ENCODE results near the gene AP2M1. TPM values are rescaled to one million over a fixed set of nuclear protein-coding genes. Genes with fewer than 3 reads are reported as not detected.
"Not testable (repeated sequence)": the region's sequence is repeated elsewhere in the genome, so short reads cannot be mapped to it uniquely, and the experiment has no call there.

The AP2M1 gene
- polyA plus RNA-seq, 4 donors, result 262 to 377 (median 336) TPM

DNA sequence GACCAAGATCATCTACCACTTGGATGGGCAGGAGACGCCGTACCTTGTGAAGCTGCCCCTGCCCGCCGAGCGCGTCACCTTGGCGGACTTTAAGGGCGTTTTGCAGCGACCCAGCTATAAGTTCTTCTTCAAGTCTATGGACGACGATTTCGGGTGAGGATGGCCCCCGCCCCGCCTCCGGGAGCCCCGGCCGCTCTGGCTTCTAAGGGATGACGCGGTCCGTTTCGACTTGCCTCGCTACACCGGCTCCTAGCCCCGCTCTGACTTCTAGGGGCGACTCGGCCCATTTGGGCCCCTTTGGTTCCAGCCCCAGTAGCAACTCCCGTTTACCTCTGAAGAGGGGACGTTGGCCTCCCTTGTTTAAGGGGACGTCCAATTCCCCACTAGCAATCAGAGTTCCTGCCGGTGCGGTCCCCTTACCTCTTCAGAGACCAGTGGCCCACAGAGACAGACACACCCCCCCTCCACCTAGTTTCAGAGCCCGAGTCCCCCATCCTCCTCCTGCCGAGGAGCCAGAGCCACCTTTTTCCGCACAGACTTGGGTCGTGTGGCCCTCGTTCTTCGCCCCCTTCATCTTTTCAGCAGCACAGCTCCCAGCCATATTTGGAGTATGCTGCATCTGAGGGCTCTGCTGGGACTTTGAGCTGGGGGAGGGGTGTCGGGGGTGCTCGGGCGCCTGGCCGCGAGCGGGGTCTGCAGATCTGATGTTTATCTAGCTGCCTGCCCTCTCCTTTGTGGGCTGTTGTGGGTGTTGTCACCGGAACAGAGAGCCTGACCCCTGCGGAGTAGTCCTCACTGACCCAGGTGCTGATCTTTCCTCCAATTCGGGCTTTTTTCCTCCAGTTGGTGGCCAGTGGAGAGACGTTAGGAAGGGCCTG, 18.8 kb upstream of the AP2M1 start:
- DNase-seq (ENCODE audit: low read depth in 4 of 4, low spot score in 3 of 4), result no peak

DNA sequence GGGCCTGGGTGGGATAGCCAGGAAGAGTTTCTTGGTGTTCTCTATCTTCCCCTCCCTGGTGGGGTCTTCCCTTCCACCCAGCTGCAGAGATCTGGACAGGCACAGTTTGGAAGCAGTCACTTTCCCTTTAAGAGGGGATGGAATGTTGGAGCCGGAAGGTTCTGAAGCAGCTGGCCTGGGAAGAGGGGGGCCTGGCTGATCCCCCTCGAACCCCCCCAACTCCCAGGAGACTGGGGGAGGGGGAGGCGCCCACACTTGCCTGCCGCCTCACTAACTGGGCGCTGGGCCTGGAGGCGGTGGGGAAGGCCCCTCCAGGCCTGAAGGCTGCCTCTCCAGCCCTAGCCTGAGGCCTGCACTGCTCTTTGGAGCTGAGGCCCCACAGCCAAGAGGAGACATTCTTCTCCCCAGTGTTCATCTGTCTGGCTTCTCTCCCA, 18.1 kb upstream of the AP2M1 start:
- DNase-seq (ENCODE audit: low read depth in 4 of 4, low spot score in 3 of 4), result peak in 1 of 4 donors; percentile 46

DNA sequence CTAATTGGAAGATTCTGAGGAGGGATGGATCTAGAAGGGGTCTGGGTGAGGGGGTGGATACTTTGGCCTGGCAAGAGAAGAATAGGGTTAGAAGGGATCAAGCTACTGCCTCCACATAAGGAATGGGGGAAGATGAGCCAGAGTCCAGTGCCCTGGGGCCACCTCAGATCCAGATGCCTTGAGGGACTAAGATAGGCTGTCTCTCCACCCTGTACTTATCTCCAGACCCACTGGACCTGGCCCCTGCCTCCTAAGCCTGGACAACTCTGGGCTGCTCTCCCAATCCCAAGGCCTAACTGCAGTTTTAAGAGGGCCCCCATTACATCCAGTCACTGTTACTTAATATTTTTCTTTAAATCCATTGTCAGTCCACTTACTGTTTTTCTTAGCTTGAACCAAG, 17.4 kb upstream of the AP2M1 start:
- DNase-seq (ENCODE audit: low read depth in 4 of 4, low spot score in 3 of 4), result no peak

DNA sequence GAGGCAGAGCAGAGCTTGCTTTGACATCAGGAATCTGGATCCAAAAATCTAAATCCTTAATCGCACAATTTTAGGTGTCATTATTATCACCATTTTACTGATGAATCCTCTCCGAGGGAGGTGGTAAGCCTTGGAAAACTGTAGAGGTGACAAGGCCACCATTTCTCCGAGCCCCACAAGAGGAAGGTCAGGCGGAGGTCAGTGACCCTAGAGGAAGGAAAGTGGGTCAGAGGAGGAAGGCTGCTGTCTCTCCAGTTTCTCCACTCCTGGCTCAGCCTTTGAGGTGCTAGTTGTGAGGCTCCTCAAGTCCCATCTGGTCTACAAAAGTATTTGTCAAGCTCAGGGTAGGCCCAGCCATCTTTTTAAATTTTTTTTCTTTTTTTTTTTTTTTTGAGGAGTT, 16.3 kb upstream of the AP2M1 start:
- no peak for DNase-seq (ENCODE audit: low read depth in 4 of 4, low spot score in 3 of 4)

DNA sequence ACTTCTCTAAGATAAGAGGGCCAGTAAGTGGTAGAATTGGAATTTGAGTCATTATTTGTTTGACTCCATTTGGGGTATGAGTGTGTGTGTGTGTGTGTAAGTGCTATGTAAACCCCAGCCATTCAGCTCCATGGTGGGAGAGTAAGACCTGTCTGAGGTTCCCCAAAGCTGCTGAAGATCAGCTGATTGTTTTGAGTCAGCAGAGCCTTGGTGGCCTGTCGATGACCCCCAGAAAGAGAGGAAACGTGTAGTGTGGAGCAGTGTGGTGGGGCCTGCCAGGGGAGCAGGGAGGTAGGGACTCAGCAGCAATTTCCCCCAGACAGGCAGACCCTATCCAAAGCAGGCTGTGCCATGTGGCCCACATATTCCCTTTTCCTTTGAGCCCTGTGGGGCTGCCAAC, 14.2 kb upstream of the AP2M1 start:
- DNase-seq (ENCODE audit: low read depth in 4 of 4, low spot score in 3 of 4), result no peak

DNA sequence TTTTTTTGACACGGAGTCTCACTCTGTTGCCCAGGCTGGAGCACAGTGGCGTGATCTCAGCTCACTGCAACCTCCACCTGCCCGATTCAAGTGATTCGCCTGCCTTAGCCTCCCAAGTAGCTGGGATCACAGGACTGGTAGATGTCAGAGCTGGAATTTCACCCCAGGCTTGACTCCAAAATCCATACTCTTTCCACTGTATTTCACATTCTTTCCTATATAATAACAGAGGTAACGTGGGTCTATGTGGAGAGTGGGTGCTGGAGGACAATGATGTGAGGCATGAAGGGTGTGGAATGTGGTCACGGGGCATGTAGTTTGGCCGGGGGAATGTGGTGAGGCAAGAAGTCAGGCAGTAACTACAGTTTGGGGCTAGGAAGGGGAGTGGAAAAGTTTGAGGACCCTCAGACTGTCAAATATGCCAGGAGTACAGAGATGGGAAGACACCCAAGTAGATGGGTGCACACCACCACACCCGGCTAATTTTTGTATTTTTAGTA, 12.0 kb upstream of the AP2M1 start:
- DNase-seq (ENCODE audit: low read depth in 4 of 4, low spot score in 3 of 4), result not testable (repeated sequence)

DNA sequence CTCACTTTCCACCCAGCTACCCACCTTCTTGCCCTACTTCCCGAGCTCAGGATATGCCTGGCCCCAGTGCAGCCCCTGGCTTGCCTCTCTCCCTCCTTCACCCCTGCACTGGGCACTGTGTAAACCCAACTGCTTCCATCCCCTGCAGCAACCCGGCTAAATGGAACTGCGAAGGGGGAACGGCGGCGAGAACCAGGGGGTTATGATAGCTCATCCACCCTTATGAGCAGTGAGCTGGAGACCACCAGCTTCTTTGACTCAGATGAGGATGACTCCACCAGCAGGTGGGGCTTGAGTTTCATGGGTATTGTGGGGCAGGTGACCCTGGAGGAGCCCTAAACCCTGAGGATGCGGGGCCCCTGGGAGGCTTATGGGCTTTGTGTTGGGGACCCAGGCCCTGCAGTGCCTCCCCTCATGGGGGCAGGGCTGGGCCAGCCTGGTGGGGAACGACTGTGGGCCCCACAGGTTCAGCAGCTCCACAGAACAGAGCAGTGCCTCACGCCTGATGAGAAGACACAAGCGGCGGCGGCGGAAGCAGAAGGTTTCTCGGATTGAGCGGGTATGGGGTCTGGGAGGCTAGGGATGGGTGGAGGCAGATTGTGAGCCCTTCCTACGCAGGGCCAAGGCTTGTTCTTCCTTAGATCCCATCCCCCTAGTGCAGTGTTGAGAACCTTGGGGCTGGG, 9.9 kb upstream of the AP2M1 start:
- DNase-seq (ENCODE audit: low read depth in 4 of 4, low spot score in 3 of 4), result no peak

DNA sequence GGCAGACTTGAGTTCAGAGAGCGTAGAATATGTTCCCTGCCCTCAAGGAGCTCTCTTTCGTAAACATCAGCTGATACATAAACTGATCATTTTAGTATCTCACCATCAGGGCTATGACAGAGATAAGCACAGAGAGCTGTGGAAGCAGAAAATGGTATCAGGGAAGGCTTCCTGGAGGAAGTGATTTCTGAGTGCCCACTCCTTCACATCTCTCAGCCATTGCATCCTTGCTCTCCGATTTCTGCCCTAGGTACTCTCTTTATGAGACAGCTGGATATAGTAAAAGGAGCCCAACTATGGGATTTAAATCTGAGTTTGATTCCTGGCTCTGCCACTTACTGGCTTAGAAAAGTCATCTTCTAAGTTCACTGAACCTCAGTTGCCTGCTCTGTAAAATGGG, 9.1 kb upstream of the AP2M1 start:
- no peak for DNase-seq (ENCODE audit: low read depth in 4 of 4, low spot score in 3 of 4)

DNA sequence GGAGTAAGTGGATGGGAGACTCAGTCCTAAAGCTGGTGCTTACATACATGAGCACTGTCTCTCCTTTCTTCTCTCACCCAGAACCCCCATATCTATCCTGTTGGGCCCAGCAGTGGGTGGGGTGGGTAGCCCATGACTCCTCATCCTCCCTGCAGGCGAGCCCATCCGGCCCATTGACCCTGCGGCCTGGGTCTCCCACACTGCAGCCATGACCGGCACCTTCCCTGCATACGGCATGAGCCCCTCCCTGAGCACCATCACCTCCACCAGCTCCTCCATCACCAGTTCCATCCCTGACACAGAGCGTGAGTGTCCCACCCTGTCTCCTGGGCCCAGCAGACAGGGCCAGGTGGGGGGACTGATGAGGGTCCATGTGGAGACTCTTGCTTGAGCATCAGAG, 8.0 kb upstream of the AP2M1 start:
- DNase-seq (ENCODE audit: low read depth in 4 of 4, low spot score in 3 of 4), result no peak

DNA sequence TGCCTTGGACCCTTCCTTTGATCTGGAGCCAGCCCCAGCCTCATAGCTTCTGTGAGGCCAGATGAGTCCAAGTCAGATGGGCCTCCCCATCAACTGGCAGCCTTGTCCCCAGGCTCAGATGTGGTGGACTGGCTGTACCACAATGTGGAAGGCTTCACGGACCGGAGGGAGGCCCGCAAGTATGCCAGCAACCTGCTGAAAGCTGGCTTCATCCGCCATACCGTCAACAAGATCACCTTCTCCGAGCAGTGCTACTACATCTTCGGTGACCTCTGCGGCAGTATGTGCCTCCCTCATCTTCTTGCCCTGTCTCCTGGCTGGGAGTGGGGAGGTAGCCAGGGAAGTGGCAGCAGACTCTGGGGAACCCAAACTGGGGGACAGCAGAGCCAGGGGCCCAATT, 6.9 kb upstream of the AP2M1 start:
- no peak for DNase-seq (ENCODE audit: low read depth in 4 of 4, low spot score in 3 of 4)

DNA sequence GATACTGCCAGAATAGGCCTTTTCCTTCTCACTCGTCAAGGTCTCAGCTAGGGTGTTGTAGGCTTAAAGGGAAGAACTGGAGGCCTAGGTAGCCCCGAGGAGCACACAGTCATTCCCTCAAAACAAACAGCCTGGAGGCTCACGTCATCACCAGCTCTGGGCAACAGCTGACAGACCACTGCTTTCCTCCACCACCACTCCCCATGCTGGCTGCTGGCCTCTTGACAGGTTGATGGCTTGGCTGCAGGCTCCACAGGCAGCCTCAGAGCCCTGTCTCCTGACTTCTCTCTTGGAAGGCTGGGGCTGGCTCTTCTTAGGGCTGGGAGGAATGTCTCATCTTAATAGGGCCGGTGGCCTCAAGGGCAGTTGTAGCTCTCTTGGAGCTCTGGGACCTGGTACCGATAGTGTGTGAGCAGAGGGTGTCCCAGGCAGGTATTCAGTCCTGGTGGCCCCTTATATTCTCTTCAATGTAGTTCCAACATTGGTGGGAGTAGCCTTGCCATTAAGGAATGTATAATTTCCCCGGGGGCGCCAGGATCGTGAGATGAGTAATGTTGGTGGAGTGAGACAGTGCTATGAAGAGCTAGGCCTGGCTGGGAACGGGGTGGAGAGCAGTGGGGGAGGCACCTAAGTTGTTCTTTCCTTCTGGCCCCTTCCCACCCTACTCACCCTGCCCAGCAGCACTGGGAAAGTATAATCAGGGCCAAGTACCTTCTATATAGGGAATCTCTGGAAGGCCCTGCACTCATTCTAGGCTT, 6.1 kb upstream of the AP2M1 start:
- no peak for DNase-seq (ENCODE audit: low read depth in 4 of 4, low spot score in 3 of 4)

DNA sequence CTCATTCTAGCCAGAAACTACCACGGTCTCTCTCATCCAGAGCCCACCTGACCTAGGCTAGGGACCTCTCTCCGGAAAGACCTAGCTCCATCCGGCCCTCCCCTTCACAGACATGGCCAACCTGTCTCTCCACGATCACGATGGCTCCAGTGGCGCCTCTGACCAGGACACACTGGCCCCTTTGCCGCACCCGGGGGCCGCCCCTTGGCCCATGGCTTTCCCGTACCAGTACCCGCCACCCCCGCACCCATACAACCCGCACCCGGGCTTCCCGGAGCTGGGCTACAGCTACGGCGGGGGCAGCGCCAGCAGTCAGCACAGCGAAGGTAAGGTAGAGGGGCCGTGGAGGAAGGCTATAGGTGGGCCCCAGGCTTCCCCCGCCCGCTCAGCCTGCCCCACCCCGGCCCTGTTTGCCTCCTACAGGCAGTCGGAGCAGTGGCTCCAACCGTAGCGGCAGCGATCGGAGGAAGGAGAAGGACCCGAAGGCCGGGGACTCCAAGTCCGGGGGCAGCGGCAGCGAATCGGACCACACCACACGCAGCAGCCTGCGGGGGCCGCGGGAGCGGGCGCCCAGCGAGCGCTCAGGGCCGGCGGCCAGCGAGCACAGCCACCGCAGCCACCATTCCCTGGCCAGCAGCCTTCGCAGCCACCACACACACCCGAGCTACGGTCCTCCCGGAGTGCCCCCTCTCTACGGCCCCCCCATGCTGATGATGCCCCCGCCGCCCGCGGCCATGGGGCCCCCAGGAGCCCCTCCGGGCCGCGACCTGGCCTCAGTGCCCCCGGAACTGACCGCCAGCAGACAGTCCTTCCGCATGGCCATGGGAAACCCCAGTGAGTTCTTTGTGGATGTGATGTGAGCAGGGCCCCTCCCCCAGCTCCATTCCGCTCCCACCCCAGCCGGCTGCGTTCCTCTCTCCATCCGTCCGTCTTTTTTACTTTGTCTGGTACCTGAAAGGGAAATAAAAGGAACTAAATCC, 4.5 kb upstream of the AP2M1 start:
- no peak for DNase-seq (ENCODE audit: low read depth in 4 of 4, low spot score in 3 of 4)

DNA sequence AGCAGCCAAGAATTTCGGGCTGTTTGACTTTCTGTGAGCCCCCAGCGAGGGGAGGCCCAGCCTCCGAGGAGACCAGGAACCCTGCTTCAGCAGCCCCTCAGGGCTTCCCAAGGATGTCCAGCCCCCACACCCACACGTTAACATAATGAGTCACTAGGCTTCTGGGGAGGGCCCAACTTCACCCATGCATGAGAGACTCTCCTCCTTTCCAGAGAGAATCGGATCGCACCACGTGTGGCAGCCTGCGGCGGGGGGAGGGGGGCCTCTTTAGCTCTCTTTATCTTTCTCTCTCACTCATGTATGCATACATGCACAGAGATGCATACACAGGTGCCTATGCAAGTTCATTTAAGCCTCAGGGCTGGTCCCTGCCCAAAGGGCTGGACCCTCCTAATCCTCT, 3.1 kb upstream of the AP2M1 start:
- no peak for DNase-seq (ENCODE audit: low read depth in 4 of 4, low spot score in 3 of 4)

DNA sequence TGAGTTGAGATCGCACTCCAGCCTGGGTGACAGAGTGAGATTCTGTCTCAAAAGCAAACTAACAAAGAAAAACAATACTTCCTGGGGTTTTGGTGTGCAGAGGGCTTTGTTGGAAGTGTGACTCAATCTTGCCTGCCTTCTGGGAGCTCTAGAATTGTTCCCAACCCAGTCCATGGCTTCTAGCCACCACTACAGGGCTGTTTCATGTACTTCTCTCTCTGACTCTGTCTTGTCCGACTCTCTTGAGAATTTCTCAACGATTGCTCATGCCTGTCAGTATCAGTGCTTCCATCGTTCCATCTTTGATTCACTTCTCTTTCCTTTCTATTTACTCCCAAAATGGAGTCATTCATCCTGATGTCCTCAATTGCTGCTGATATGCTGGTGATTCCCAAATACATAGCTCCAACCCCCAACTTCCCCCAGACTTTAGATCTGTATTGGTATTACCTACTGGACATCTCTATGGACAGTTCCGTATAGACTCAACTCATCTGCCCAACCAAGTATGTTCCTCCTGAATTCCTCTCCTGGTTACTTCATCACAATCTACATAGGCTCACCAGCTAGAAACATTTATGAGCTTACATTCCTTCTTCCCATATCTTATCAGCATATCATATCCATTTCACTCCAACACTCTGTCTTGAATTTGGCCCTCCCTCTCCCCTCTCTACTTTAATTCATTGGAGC, 1.8 kb upstream of the AP2M1 start:
- DNase-seq (ENCODE audit: low read depth in 4 of 4, low spot score in 3 of 4), result no peak

DNA sequence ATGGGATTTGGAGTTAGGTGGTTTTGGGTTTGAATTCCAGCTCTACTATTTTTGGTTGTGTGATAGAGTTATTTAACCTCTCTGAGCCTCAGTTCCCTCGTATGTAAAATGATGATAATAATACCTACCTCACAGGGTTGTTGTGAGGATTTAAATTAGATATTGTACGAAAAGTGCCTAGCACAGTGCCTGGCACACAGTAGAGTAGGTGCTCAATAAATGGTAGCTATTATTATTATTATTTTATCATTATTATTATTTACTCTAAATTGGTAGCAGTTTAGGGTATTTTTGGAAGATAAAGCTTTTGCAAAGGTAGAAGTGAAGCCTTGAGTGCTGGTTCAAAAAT, 1.3 kb upstream of the AP2M1 start:
- no peak for DNase-seq (ENCODE audit: low read depth in 4 of 4, low spot score in 3 of 4)

DNA sequence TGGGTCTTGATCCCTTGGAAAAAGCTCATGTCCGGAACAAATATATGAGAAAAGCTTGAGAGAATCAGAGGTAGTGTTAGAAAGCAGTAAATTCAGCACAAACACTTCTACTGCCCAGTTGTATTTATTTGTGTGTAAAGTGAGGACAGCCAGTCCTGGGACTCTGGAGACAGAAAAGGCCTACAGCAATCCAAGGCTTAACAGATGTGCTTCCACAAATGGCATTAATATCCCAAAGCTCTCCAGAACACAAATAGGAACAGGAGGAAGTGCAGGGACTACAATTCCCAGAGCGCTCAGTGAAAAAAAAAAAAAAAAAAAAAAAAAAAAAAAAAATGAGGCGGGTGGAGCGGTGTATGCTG, 390 bp upstream of the AP2M1 start:
- no peak for DNase-seq (ENCODE audit: low read depth in 4 of 4, low spot score in 3 of 4)

DNA sequence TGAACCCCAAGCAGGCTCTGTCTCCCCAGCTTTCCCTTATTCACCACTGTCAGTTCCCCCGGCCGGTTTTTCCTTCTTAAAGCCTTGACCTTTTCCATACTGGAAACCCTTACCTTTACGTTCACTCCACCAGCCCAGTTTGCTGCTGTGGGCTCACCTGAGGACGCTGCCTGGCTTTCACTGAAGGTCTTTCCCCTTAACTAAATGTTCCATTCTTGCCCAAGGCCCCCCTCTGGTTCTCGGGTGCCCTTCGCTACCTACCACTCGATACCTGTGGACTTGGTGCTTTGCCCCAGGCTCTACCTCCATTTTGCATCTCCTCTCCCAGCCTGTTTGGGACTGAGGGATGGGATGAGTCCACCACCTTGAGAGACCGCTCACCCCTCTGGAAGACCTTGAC, 851 bp downstream of the AP2M1 start:
- no peak for DNase-seq (ENCODE audit: low read depth in 4 of 4, low spot score in 3 of 4)

DNA sequence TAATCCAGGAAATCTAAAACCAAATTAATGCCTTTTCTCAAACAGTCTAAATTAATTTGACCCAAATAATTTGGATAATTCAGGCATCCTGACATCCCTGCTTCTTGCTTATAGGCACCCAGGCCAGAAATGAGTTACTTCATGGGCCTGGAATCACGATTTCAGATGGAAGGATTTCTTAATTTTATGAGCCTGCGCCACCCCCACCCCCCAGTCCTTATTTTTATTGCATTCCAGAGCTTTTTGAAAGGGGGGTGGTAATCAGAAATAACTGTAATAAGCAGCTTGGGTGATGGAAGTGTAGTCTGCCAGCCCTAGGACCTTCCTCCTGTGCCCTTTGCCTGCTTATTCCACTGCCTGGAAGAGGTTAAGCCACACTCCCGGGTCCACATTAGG, 1.3 kb downstream of the AP2M1 start:
- DNase-seq (ENCODE audit: low read depth in 4 of 4, low spot score in 3 of 4), result no peak
